Right lobe of liver (tissue), 4 donors: ENCODE results near the gene OR13J1.

ENCODE experiments used
- CTCF ChIP-seq, 4 donors: fragments of 200-600 bp in 3 of 4; fragments of 450-650 bp in 1 of 4; IDR thresholded peaks; one replicate each; pipeline versions ENCODE4 v1.5.1 to v1.8.0; 2016 to 2022; ENCODE audit warnings: antibody characterized with exemption in 4 of 4, mild to moderate bottlenecking in 2 of 4
- POLR2A ChIP-seq: fragments of 450-650 bp; IDR thresholded peaks from one replicate; pipeline ENCODE4 v1.6.1; 2017; ENCODE audit warnings: antibody characterized with exemption, mild to moderate bottlenecking
- donor health status: DM: no; HTN: no; CAD: no.
- donor health status: DM: no; HTN: no; CAD: no.
- donor health status: DM: no; HTN: yes; CAD: no.

- TF ChIP-seq POLR2A (no peak), CTCF (IDR thresholded peaks at IDR 0.05) (no peak)
Measured at GRCh38 chr9:35828716-35829083, 41.5 kb downstream of the OR13J1 start, which contains the start of gene FAM221B.
